Naive thymus-derived CD4-positive, alpha-beta T cell (primary cell): ENCODE data around the gene CHN2. TPM values are rescaled to one million over a fixed set of nuclear protein-coding genes. Genes with fewer than 3 reads are reported as not detected.
"Not testable (repeated sequence)": the region's sequence is repeated elsewhere in the genome, so short reads cannot be mapped to it uniquely, and the experiment has no call there.

ENCODE experiments used
- ATAC-seq: fragments of 150-1000 bp; cut with Tn5 transposase; 2 replicates; pipeline ENCODE4 v1.10.0; 2021; ENCODE audit warnings: mild to moderate bottlenecking, moderate library complexity
- CTCF ChIA-PET: fragments of 350-600 bp; sonication (Branson Sonifier 250); formaldehyde crosslinking; loops from one replicate; lab custom pipeline; 2021; ENCODE audit warnings: antibody characterized with exemption; lab: Charles Lee
- POLR2A ChIA-PET: fragments of 350-600 bp; sonication (Branson Sonifier 250); formaldehyde crosslinking; loops from one replicate; lab custom pipeline; 2021; ENCODE audit warnings: antibody characterized with exemption, inconsistent platforms; lab: Charles Lee
- DNase-seq, 9 donors: peaks; one replicate each; pipeline versions ENCODE4 v3.0.0 to v3.0.0-alpha.2; 2020 to 2022; ENCODE audit warnings: mixed read lengths in 1 of 9
- H3K27ac ChIP-seq: one replicate; pipeline ENCODE4 v1.7.0; 2013; ENCODE audit warnings: mild to moderate bottlenecking, low read depth, low read length, moderate library complexity
- H3K27me3 ChIP-seq, 2 donors: one replicate each; pipeline ENCODE4 v1.7.0; 2013; ENCODE audit warnings: low read length in 2 of 2, mild to moderate bottlenecking in 2 of 2, moderate library complexity in 2 of 2; ENCODE audit not compliant: control insufficient read depth in 2 of 2, insufficient read depth in 2 of 2
- H3K36me3 ChIP-seq, 3 experiments: 1 replicate in 2 of 3; 2 replicates in 1 of 3; pipeline ENCODE4 v1.7.0; 2013; ENCODE audit warnings: low read length in 3 of 3, mild to moderate bottlenecking in 3 of 3, moderate library complexity in 1 of 3; ENCODE audit not compliant: insufficient read depth in 3 of 3, control insufficient read depth in 2 of 3
- H3K4me1 ChIP-seq, 2 donors: one replicate each; pipeline ENCODE4 v1.7.0; 2013; ENCODE audit warnings: low read length in 2 of 2, mild to moderate bottlenecking in 2 of 2, moderate library complexity in 1 of 2; ENCODE audit not compliant: control insufficient read depth in 2 of 2, insufficient read depth in 2 of 2
- H3K4me3 ChIP-seq: 2 replicates; pipeline ENCODE4 v1.7.0; 2013; ENCODE audit warnings: mild to moderate bottlenecking, low read length
- H3K9me3 ChIP-seq, 3 experiments: 1 replicate in 2 of 3; 2 replicates in 1 of 3; pipeline ENCODE4 v1.7.0; 2013; ENCODE audit warnings: low read length in 3 of 3; ENCODE audit not compliant: control insufficient read depth in 2 of 3
- H3K27ac Mint-ChIP-seq, 9 donors: one replicate each; pipeline ENCODE4 v1.8.0; 2020 to 2022; ENCODE audit warnings: mixed read lengths in 9 of 9, mild to moderate bottlenecking in 8 of 9, moderate library complexity in 5 of 9, inconsistent platforms in 2 of 9
- H3K27me3 Mint-ChIP-seq, 5 donors: one replicate each; pipeline ENCODE4 v1.8.0; 2021 to 2022; ENCODE audit warnings: mixed read lengths in 5 of 5, mild to moderate bottlenecking in 1 of 5
- H3K36me3 Mint-ChIP-seq, 5 donors: one replicate each; pipeline ENCODE4 v1.8.0; 2020 to 2022; ENCODE audit warnings: mixed read lengths in 5 of 5, mild to moderate bottlenecking in 3 of 5, inconsistent platforms in 1 of 5
- H3K4me1 Mint-ChIP-seq, 7 donors: one replicate each; pipeline ENCODE4 v1.8.0; 2020 to 2022; ENCODE audit warnings: mixed read lengths in 7 of 7, mild to moderate bottlenecking in 3 of 7, inconsistent platforms in 1 of 7
- H3K4me3 Mint-ChIP-seq, 10 donors: one replicate each; pipeline ENCODE4 v1.8.0; 2020 to 2022; ENCODE audit warnings: mild to moderate bottlenecking in 10 of 10, mixed read lengths in 10 of 10, moderate library complexity in 6 of 10, inconsistent platforms in 2 of 10
- H3K9me3 Mint-ChIP-seq, 11 donors: one replicate each; pipeline ENCODE4 v1.8.0; 2020 to 2022; ENCODE audit warnings: mixed read lengths in 11 of 11, mild to moderate bottlenecking in 4 of 11, inconsistent platforms in 1 of 11, moderate library complexity in 1 of 11
- intact Hi-C, 2 donors: fragments of 100-400 bp; cut with micrococcal nuclease; formaldehyde crosslinking; loops; one replicate each; pipeline ENCODE4 v1.15.1; 2023
- polyA plus RNA-seq, 2 donors: library from polyadenylated mRNA; unstranded; fragments of 300-500 nt; fragmentation: Illumina TruSeq; gene quantifications; one replicate each; pipeline ENCODE4 v1.2.3, GENCODE V29; 2021
- total RNA-seq, 6 experiments: library from RNA in 5 of 6; stranded (reverse) in 5 of 6; gene quantifications; 1 replicate in 5 of 6; 2 replicates in 1 of 6; pipeline ENCODE4 v1.2.3 and lab custom pipeline; 2021 to 2026

CHN2 gene
- total and polyA plus RNA-seq, 7 experiments from 2014 or later: 0.34 to 28.1 (median 0.98) TPM

GRCh38 chr7:29256693-29257002 is 62.1 kb downstream of the CHN2 start:
- peaks cover 0 to 5% (median 0%) of the 10 kb centered on the region in 11 donors for H3K9me3 Mint-ChIP-seq
- peaks cover 0 to 3% (median 0%) of the 10 kb centered on the region in 7 donors for H3K4me1 Mint-ChIP-seq
- no peaks in the 10 kb centered on the region for H3K36me3 Mint-ChIP-seq
- no peak overlapping the region for H3K27ac ChIP-seq
- no peaks in the 10 kb centered on the region for H3K9me3 ChIP-seq
- H3K27ac Mint-ChIP-seq: no peak overlapping the region
- intact Hi-C loops: no loop called here
- H3K4me3 Mint-ChIP-seq: no peak overlapping the region
- H3K27me3 Mint-ChIP-seq: peaks cover 0 to 16% (median 0%) of the 10 kb centered on the region in 5 donors
- no peaks in the 10 kb centered on the region for H3K4me1 ChIP-seq
- ChIA-PET POLR2A (no interaction called here), CTCF (no interaction called here)
- DNase-seq (no peak), ATAC-seq (no peak)
- no peaks in the 10 kb centered on the region for H3K27me3 ChIP-seq
- no peak overlapping the region for H3K4me3 ChIP-seq
- H3K36me3 ChIP-seq: no peaks in the 10 kb centered on the region

- no peak overlapping the region for H3K27ac ChIP-seq
- intact Hi-C loops: no loop called here
- H3K9me3 ChIP-seq: no peaks in the 10 kb centered on the region
- H3K27me3 ChIP-seq: no peaks in the 10 kb centered on the region
- no peak overlapping the region for H3K4me3 ChIP-seq
- ATAC-seq (no peak), DNase-seq (no peak)
- CTCF ChIA-PET: no interaction called here
- H3K36me3 Mint-ChIP-seq: no peaks in the 10 kb centered on the region
- peaks cover 0 to 7% (median 0%) of the 10 kb centered on the region in 11 donors for H3K9me3 Mint-ChIP-seq
- no peak overlapping the region for H3K27ac Mint-ChIP-seq
- H3K27me3 Mint-ChIP-seq: peaks cover 0 to 16% (median 0%) of the 10 kb centered on the region in 5 donors
- H3K4me1 ChIP-seq: no peaks in the 10 kb centered on the region
- peaks cover 0 to 7% (median 0%) of the 10 kb centered on the region in 7 donors for H3K4me1 Mint-ChIP-seq
- POLR2A ChIA-PET: no interaction called here
- H3K4me3 Mint-ChIP-seq: no peak overlapping the region
- H3K36me3 ChIP-seq: no peaks in the 10 kb centered on the region
These were observed 64.4 kb downstream of the CHN2 start for GRCh38 chr7:29258951-29259350.

- ChIA-PET POLR2A (no interaction called here), CTCF (no interaction called here)
- Histone ChIP-seq H3K36me3 (no peaks in the 10 kb centered on the region), H3K4me3 (no peak overlapping the region), H3K9me3 (no peaks in the 10 kb centered on the region), H3K4me1 (no peaks in the 10 kb centered on the region), H3K27ac (no peak overlapping the region), H3K27me3 (no peaks in the 10 kb centered on the region)
- no peak for ATAC-seq
- intact Hi-C loops: no loop called here
- Mint-ChIP-seq H3K27ac (no peak overlapping the region), H3K4me1 (peaks cover 0 to 9% (median 0%) of the 10 kb centered on the region in 7 donors), H3K9me3 (peaks cover 0 to 12% (median 4%) of the 10 kb centered on the region in 11 donors), H3K36me3 (peaks cover 0 to 4% (median 0%) of the 10 kb centered on the region in 5 donors), H3K4me3 (no peak overlapping the region), H3K27me3 (peaks cover 0 to 5% (median 0%) of the 10 kb centered on the region in 5 donors)
- no peak for DNase-seq
These were observed 67.8 kb downstream of the CHN2 start for GRCh38 chr7:29262191-29262917.

- POLR2A ChIA-PET, CTCF ChIA-PET, H3K27me3 ChIP-seq, H3K27ac ChIP-seq, H3K27ac Mint-ChIP-seq, H3K4me1 ChIP-seq, H3K4me3 Mint-ChIP-seq, ATAC-seq, H3K36me3 Mint-ChIP-seq, intact Hi-C loops, H3K4me1 Mint-ChIP-seq, H3K4me3 ChIP-seq, H3K9me3 ChIP-seq, H3K36me3 ChIP-seq, DNase-seq, H3K27me3 Mint-ChIP-seq: not testable (repeated sequence)
- peaks cover 0 to 12% (median 2%) of the 10 kb centered on the region in 11 donors for H3K9me3 Mint-ChIP-seq
These were observed 69.1 kb downstream of the CHN2 start for GRCh38 chr7:29263601-29264207.

- H3K4me1 Mint-ChIP-seq: peaks cover 0 to 10% (median 0%) of the 10 kb centered on the region in 7 donors
These were observed 70.8 kb downstream of the CHN2 start for GRCh38 chr7:29265208-29265923.

GRCh38 chr7:29269935-29270334 is 75.4 kb downstream of the CHN2 start:
- ChIA-PET POLR2A (no interaction called here), CTCF (no interaction called here)
- H3K4me3 ChIP-seq: no peak overlapping the region
- peaks cover 0 to 7% (median 0%) of the 10 kb centered on the region in 5 donors for H3K27me3 Mint-ChIP-seq
- ATAC-seq (no peak), DNase-seq (no peak)
- H3K36me3 ChIP-seq: no peaks in the 10 kb centered on the region
- peaks cover 0 to 14% (median 0%) of the 10 kb centered on the region in 11 donors for H3K9me3 Mint-ChIP-seq
- H3K4me3 Mint-ChIP-seq: no peak overlapping the region
- no peak overlapping the region for H3K27ac ChIP-seq
- no peaks in the 10 kb centered on the region for H3K27me3 ChIP-seq
- H3K9me3 ChIP-seq: no peaks in the 10 kb centered on the region
- no peak overlapping the region for H3K27ac Mint-ChIP-seq
- intact Hi-C loops: no loop called here
- peaks cover 0 to 10% of the 10 kb centered on the region in 2 donors for H3K4me1 ChIP-seq
- peaks cover 0 to 4% (median 0%) of the 10 kb centered on the region in 5 donors for H3K36me3 Mint-ChIP-seq
- peaks cover 0 to 23% (median 4%) of the 10 kb centered on the region in 7 donors for H3K4me1 Mint-ChIP-seq

More at GRCh38 chr7:29265208-29265923, 70.8 kb downstream of the CHN2 start:
- H3K9me3 Mint-ChIP-seq: peaks cover 0 to 17% (median 2%) of the 10 kb centered on the region in 11 donors
- H3K4me3 Mint-ChIP-seq: no peak overlapping the region
- no peak overlapping the region for H3K27ac ChIP-seq
- ATAC-seq: no peak
- no peaks in the 10 kb centered on the region for H3K27me3 ChIP-seq
- no peak overlapping the region for H3K4me3 ChIP-seq
- ChIA-PET CTCF (no interaction called here), POLR2A (no interaction called here)
- peaks cover 0 to 5% (median 0%) of the 10 kb centered on the region in 5 donors for H3K27me3 Mint-ChIP-seq
- H3K36me3 ChIP-seq: no peaks in the 10 kb centered on the region
- no peak for DNase-seq
- no peaks in the 10 kb centered on the region for H3K9me3 ChIP-seq
- peaks cover 0 to 4% (median 0%) of the 10 kb centered on the region in 5 donors for H3K36me3 Mint-ChIP-seq
- no peak overlapping the region for H3K27ac Mint-ChIP-seq
- H3K4me1 ChIP-seq: no peaks in the 10 kb centered on the region
- intact Hi-C loops: no loop called here
